ENCODE data around the gene RBPMS2. TPM values are rescaled to one million over a fixed set of nuclear protein-coding genes. Genes with fewer than 3 reads are reported as not detected.

The RBPMS2 gene
- total RNA-seq, 2 donors from 2014 or later, result 86.0 to 131 TPM

DNA sequence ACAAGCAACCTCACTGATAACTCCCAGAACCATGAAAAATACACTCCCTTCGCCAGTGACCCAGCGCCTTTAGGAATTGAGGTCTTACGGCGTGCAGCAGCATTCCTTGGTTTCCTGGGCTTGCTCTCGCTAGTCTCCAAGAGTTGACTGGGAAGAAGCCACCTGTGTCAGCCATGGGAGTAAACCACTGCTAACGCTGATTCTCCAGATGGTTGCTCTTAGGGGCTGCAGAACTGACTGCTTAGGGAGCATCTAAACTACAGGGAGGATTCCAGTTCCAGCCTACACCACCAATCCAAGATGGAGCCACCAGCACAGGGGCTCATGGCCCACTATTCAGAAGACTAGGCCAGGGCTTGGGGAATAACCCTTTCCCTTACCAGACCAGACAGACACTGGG lies 2.4 kb downstream of the RBPMS2 start:
- WGBS, 2 experiments (ENCODE audit: insufficient coverage in 1 of 2, insufficient read length in 1 of 2), result 76 to 82% methylated on average over 6 of the region's 6 CpGs
- DNase-seq, result peak; percentile 65
- Histone ChIP-seq H3K9me3 (ENCODE audit: control insufficient read depth, low read length) (no peaks in the 10 kb centered on the region), H3K27ac (ENCODE audit: low read depth, low read length) (no peak overlapping the region), H3K4me1 (ENCODE audit: control insufficient read depth, insufficient read depth, low read length) (peaks cover 12% of the 10 kb centered on the region), H3K4me3 (ENCODE audit: low read length) (peak overlapping the region; percentile 96), H3K9ac (ENCODE audit: extremely low read depth, low read length, poor library complexity, severe bottlenecking) (no peak overlapping the region), H3K36me3 (ENCODE audit: control insufficient read depth, insufficient read depth, low read length) (no peaks in the 10 kb centered on the region), H3K27me3 (ENCODE audit: control insufficient read depth, insufficient read depth, low read length, poor library complexity, severe bottlenecking) (no peaks in the 10 kb centered on the region)
- Mint-ChIP-seq H3K4me3 (peak overlapping the region; percentile 96), H3K4me1 (peaks cover 27% of the 10 kb centered on the region), H3K9me3 (no peaks in the 10 kb centered on the region), H3K27me3 (ENCODE audit: insufficient read depth) (no peaks in the 10 kb centered on the region), H3K36me3 (ENCODE audit: low read depth) (peaks cover 2% of the 10 kb centered on the region), H3K27ac (no peak overlapping the region)
- TF ChIP-seq, protein P1, sequence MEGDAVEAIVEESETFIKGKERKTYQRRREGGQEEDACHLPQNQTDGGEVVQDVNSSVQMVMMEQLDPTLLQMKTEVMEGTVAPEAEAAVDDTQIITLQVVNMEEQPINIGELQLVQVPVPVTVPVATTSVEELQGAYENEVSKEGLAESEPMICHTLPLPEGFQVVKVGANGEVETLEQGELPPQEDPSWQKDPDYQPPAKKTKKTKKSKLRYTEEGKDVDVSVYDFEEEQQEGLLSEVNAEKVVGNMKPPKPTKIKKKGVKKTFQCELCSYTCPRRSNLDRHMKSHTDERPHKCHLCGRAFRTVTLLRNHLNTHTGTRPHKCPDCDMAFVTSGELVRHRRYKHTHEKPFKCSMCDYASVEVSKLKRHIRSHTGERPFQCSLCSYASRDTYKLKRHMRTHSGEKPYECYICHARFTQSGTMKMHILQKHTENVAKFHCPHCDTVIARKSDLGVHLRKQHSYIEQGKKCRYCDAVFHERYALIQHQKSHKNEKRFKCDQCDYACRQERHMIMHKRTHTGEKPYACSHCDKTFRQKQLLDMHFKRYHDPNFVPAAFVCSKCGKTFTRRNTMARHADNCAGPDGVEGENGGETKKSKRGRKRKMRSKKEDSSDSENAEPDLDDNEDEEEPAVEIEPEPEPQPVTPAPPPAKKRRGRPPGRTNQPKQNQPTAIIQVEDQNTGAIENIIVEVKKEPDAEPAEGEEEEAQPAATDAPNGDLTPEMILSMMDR (conservative IDR thresholded peaks at IDR 0.05), result no peak

DNA sequence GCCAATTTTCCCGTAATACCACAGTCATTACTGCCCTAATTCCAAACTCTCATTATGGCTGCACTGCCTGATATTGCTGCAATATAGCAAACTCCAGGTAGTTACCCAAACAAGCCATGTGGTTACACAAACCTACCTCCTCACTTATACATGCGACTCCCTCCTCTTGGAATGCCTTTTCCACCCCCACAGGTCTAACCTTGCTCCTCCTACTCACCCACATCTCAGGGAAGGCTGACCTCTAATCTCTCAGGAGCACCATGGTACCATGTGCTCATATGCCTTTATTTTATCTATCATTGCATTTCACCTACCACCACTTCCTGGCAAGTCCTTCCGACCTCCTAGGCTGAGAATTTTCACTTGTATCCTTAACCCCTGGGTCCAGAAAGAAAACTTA lies 2.9 kb downstream of the RBPMS2 start:
- H3K27me3 Mint-ChIP-seq (ENCODE audit: insufficient read depth), result no peaks in the 10 kb centered on the region
- peak overlapping the region; percentile 14 for H3K27ac Mint-ChIP-seq
- peaks cover 27% of the 10 kb centered on the region for H3K4me1 Mint-ChIP-seq
- WGBS, 2 experiments (ENCODE audit: insufficient coverage in 1 of 2, insufficient read length in 1 of 2), result 42 to 46% methylated on average over 2 to 3 of the region's 3 CpGs
- Histone ChIP-seq H3K4me1 (ENCODE audit: control insufficient read depth, insufficient read depth, low read length) (peaks cover 12% of the 10 kb centered on the region), H3K4me3 (ENCODE audit: low read length) (peak overlapping the region; percentile 96), H3K36me3 (ENCODE audit: control insufficient read depth, insufficient read depth, low read length) (no peaks in the 10 kb centered on the region), H3K9me3 (ENCODE audit: control insufficient read depth, low read length) (no peaks in the 10 kb centered on the region), H3K9ac (ENCODE audit: extremely low read depth, low read length, poor library complexity, severe bottlenecking) (no peak overlapping the region), H3K27ac (ENCODE audit: low read depth, low read length) (no peak overlapping the region), H3K27me3 (ENCODE audit: control insufficient read depth, insufficient read depth, low read length, poor library complexity, severe bottlenecking) (no peaks in the 10 kb centered on the region)
- peak; percentile 67 for DNase-seq
- H3K4me3 Mint-ChIP-seq, result peak overlapping the region; percentile 96
- TF ChIP-seq, protein P1 (conservative IDR thresholded peaks at IDR 0.05), result no peak
- H3K36me3 Mint-ChIP-seq (ENCODE audit: low read depth), result peaks cover 7% of the 10 kb centered on the region
- no peaks in the 10 kb centered on the region for H3K9me3 Mint-ChIP-seq

GRCh38 chr15:64770626-64771025 lies 4.8 kb downstream of the RBPMS2 start:
- Mint-ChIP-seq H3K4me1 (peaks cover 17% of the 10 kb centered on the region), H3K9me3 (no peaks in the 10 kb centered on the region), H3K27me3 (ENCODE audit: insufficient read depth) (no peaks in the 10 kb centered on the region), H3K36me3 (ENCODE audit: low read depth) (peaks cover 12% of the 10 kb centered on the region), H3K4me3 (no peak overlapping the region), H3K27ac (no peak overlapping the region)
- no peak overlapping the region for H3K9ac ChIP-seq (ENCODE audit: extremely low read depth, low read length, poor library complexity, severe bottlenecking)
- H3K27me3 ChIP-seq (ENCODE audit: control insufficient read depth, insufficient read depth, low read length, poor library complexity, severe bottlenecking), result no peaks in the 10 kb centered on the region
- DNase-seq, result no peak
- H3K9me3 ChIP-seq (ENCODE audit: control insufficient read depth, low read length), result no peaks in the 10 kb centered on the region
- TF ChIP-seq, protein P1 (conservative IDR thresholded peaks at IDR 0.05), result no peak
- H3K36me3 ChIP-seq (ENCODE audit: control insufficient read depth, insufficient read depth, low read length), result no peaks in the 10 kb centered on the region
- 91% methylated on average over 2 of the region's 2 CpGs; no CpG with 5 or more reads in 1 of the 2 experiments for whole genome bisulfite sequencing, 2 experiments (ENCODE audit: insufficient coverage in 1 of 2, insufficient read length in 1 of 2)
- no peak overlapping the region for H3K27ac ChIP-seq (ENCODE audit: low read depth, low read length)
- no peak overlapping the region for H3K4me3 ChIP-seq (ENCODE audit: low read length)
- peaks cover 3% of the 10 kb centered on the region for H3K4me1 ChIP-seq (ENCODE audit: control insufficient read depth, insufficient read depth, low read length)
